ENCODE results near the gene TGIF1. TPM values are rescaled to one million over a fixed set of nuclear protein-coding genes. Genes with fewer than 3 reads are reported as not detected.
A peak's percentile ranks its signal among the peaks of the same experiment; 100 is the strongest.

TGIF1 gene
- total RNA-seq, 1 experiment from 2014 or later, result 172 TPM

GRCh38 chr18:3472681-3473544 is 22.9 kb downstream of the TGIF1 start:
- CTCF ChIA-PET, result interaction anchor here (0.6 kb wide), 2 partner anchors 14 to 113 kb away, joined by 3 to 6 read pairs; no protein-coding TSS in a partner anchor
- no peak overlapping the region for H3K4me3 Mint-ChIP-seq (ENCODE audit: unreplicated experiment)
- no peak overlapping the region for H3K27ac Mint-ChIP-seq (ENCODE audit: low read depth, unreplicated experiment)
- POLR2A ChIA-PET, result no interaction called here
- no peaks in the 10 kb centered on the region for H3K36me3 Mint-ChIP-seq (ENCODE audit: insufficient read depth, unreplicated experiment)
- no peaks in the 10 kb centered on the region for H3K4me1 Mint-ChIP-seq (ENCODE audit: insufficient read depth, unreplicated experiment)
- intact Hi-C loops (cut with micrococcal nuclease), result no loop called here
- no peak for TF ChIP-seq CTCF (IDR thresholded peaks at IDR 0.05; ENCODE audit: unreplicated experiment)
- BruUV-seq (replicated peaks), result no TSS peak
- DNase-seq (ENCODE audit: unreplicated experiment), result no peak
- no peaks in the 10 kb centered on the region for H3K9me3 Mint-ChIP-seq (ENCODE audit: unreplicated experiment)
- no peaks in the 10 kb centered on the region for H3K27me3 Mint-ChIP-seq (ENCODE audit: insufficient read depth, unreplicated experiment)

GRCh38 chr18:3478262-3478978 is 28.4 kb downstream of the TGIF1 start:
- no peaks in the 10 kb centered on the region for H3K4me1 Mint-ChIP-seq (ENCODE audit: insufficient read depth, unreplicated experiment)
- H3K27me3 Mint-ChIP-seq (ENCODE audit: insufficient read depth, unreplicated experiment), result no peaks in the 10 kb centered on the region
- DNase-seq (ENCODE audit: unreplicated experiment), result peak; percentile 53
- H3K9me3 Mint-ChIP-seq (ENCODE audit: unreplicated experiment), result no peaks in the 10 kb centered on the region
- H3K27ac Mint-ChIP-seq (ENCODE audit: low read depth, unreplicated experiment), result no peak overlapping the region
- no TSS peak for BruUV-seq (replicated peaks)
- ChIA-PET POLR2A (interaction anchor here (0.8 kb wide), 1 partner anchor 32 kb away, joined by 3 read pairs; no protein-coding TSS in a partner anchor), CTCF (interaction anchor here (0.6 to 0.7 kb wide), 2 partner anchors 16 to 17 kb away, joined by 3 read pairs; no protein-coding TSS in a partner anchor)
- intact Hi-C loops (cut with micrococcal nuclease), result no loop called here
- no peak for TF ChIP-seq CTCF (IDR thresholded peaks at IDR 0.05; ENCODE audit: unreplicated experiment)
- H3K36me3 Mint-ChIP-seq (ENCODE audit: insufficient read depth, unreplicated experiment), result no peaks in the 10 kb centered on the region
- no peak overlapping the region for H3K4me3 Mint-ChIP-seq (ENCODE audit: unreplicated experiment)

- Mint-ChIP-seq H3K36me3 (ENCODE audit: insufficient read depth, unreplicated experiment) (no peaks in the 10 kb centered on the region), H3K9me3 (ENCODE audit: unreplicated experiment) (no peaks in the 10 kb centered on the region), H3K4me1 (ENCODE audit: insufficient read depth, unreplicated experiment) (no peaks in the 10 kb centered on the region), H3K27me3 (ENCODE audit: insufficient read depth, unreplicated experiment) (no peaks in the 10 kb centered on the region), H3K27ac (ENCODE audit: low read depth, unreplicated experiment) (no peak overlapping the region), H3K4me3 (ENCODE audit: unreplicated experiment) (no peak overlapping the region)
- intact Hi-C loops (cut with micrococcal nuclease), result no loop called here
- CTCF ChIA-PET, result interaction anchor here (0.6 to 0.9 kb wide), 3 partner anchors 185 to 219 kb away, joined by 3 read pairs; no protein-coding TSS in a partner anchor
- POLR2A ChIA-PET, result no interaction called here
- DNase-seq (ENCODE audit: unreplicated experiment), result no peak
- no peak for TF ChIP-seq CTCF (IDR thresholded peaks at IDR 0.05; ENCODE audit: unreplicated experiment)
- BruUV-seq (replicated peaks), result no TSS peak
These were observed 30.1 kb downstream of the TGIF1 start for GRCh38 chr18:3479978-3480509.
